Activated CD4-positive, alpha-beta memory T cell treated with anti-CD3 and anti-CD28 coated beads for 36 hours (primary cell): Measurements from ENCODE around the gene LZTS3. TPM values are rescaled to one million over a fixed set of nuclear protein-coding genes. Genes with fewer than 3 reads are reported as not detected.
A peak's percentile ranks its signal among the peaks of the same experiment; 100 is the strongest.

Experiments
- CTCF ChIA-PET: fragments of 350-600 bp; sonication (Branson Sonifier 250); formaldehyde crosslinking; loops from one replicate; lab custom pipeline; 2021; ENCODE audit warnings: antibody characterized with exemption, inconsistent platforms; lab: Charles Lee
- POLR2A ChIA-PET: fragments of 350-600 bp; sonication (Branson Sonifier 250); formaldehyde crosslinking; loops from one replicate; lab custom pipeline; 2021; ENCODE audit warnings: antibody characterized with exemption; lab: Charles Lee
- DNase-seq: peaks from one replicate; pipeline ENCODE4 v3.0.0-alpha.2; 2020
- H3K27ac Mint-ChIP-seq: one replicate; pipeline ENCODE4 v1.8.0; 2021; ENCODE audit warnings: mixed read lengths
- H3K27me3 Mint-ChIP-seq: one replicate; pipeline ENCODE4 v1.8.0; 2021; ENCODE audit warnings: mixed read lengths
- H3K36me3 Mint-ChIP-seq: one replicate; pipeline ENCODE4 v1.8.0; 2021; ENCODE audit warnings: mixed read lengths
- H3K4me1 Mint-ChIP-seq: one replicate; pipeline ENCODE4 v1.8.0; 2021; ENCODE audit warnings: low read depth, mixed read lengths
- H3K4me3 Mint-ChIP-seq: one replicate; pipeline ENCODE4 v1.8.0; 2021; ENCODE audit warnings: mild to moderate bottlenecking, mixed read lengths
- H3K9me3 Mint-ChIP-seq: one replicate; pipeline ENCODE4 v1.8.0; 2021; ENCODE audit warnings: mixed read lengths
- intact Hi-C: fragments of 100-400 bp; cut with micrococcal nuclease; formaldehyde crosslinking; loops from one replicate; pipeline ENCODE4 v1.15.1; 2023
- total RNA-seq, 2 experiments: library from RNA; stranded (reverse); gene quantifications; one replicate each; pipeline ENCODE4 v1.2.3, GENCODE V29; 2021

The LZTS3 gene
- total RNA-seq, 2 experiments from 2014 or later, result 1.4 to 1.5 TPM

- Mint-ChIP-seq H3K4me3 (peak overlapping the region; percentile 69), H3K27ac (no peak overlapping the region), H3K4me1 (peaks cover 10% of the 10 kb centered on the region), H3K27me3 (peaks cover 25% of the 10 kb centered on the region), H3K9me3 (no peaks in the 10 kb centered on the region), H3K36me3 (no peaks in the 10 kb centered on the region)
- no peak for DNase-seq
- ChIA-PET POLR2A (interaction anchor here (0.6 to 1.8 kb wide), 3 partner anchors 11 to 15 kb away, joined by 3 to 6 read pairs (median 3); no protein-coding TSS in a partner anchor), CTCF (no interaction called here)
- intact Hi-C loops, result loop anchor here (10.0 kb wide), 1 partner anchor 98 kb away; the partner anchor contains the start of gene OXT
Measured at GRCh38 chr20:3172126-3172932, 1.0 kb downstream of the LZTS3 start.

GRCh38 chr20:3171391-3172125 is 1.8 kb downstream of the LZTS3 start:
- no peak for DNase-seq

GRCh38 chr20:3168829-3169590 is 4.3 kb downstream of the LZTS3 start:
- POLR2A ChIA-PET, result no interaction called here
- Mint-ChIP-seq H3K4me3 (no peak overlapping the region), H3K9me3 (no peaks in the 10 kb centered on the region), H3K4me1 (peaks cover 10% of the 10 kb centered on the region), H3K36me3 (no peaks in the 10 kb centered on the region), H3K27ac (no peak overlapping the region), H3K27me3 (peaks cover 15% of the 10 kb centered on the region)
- intact Hi-C loops, result no loop called here
- CTCF ChIA-PET, result interaction anchor here (1.3 kb wide), 1 partner anchor 9 kb away, joined by 4 read pairs; the partner anchor contains the start of genes FASTKD5 and UBOX5
- DNase-seq, result no peak

More at GRCh38 chr20:3171391-3172125, 1.8 kb downstream of the LZTS3 start:
- Mint-ChIP-seq H3K27me3 (peaks cover 26% of the 10 kb centered on the region), H3K36me3 (no peaks in the 10 kb centered on the region), H3K27ac (no peak overlapping the region), H3K4me1 (peaks cover 10% of the 10 kb centered on the region), H3K9me3 (no peaks in the 10 kb centered on the region), H3K4me3 (no peak overlapping the region)
- ChIA-PET POLR2A (interaction anchor here (0.6 to 1.1 kb wide), 2 partner anchors 10 to 14 kb away, joined by 3 read pairs; no protein-coding TSS in a partner anchor), CTCF (no interaction called here)
- intact Hi-C loops, result loop anchor here (10.0 kb wide), 1 partner anchor 97 kb away; the partner anchor contains the start of gene OXT

GRCh38 chr20:3168079-3168828 is 5.1 kb downstream of the LZTS3 start:
- H3K9me3 Mint-ChIP-seq, result no peaks in the 10 kb centered on the region
- H3K4me1 Mint-ChIP-seq, result peaks cover 10% of the 10 kb centered on the region
- ChIA-PET POLR2A (no interaction called here), CTCF (no interaction called here)
- DNase-seq, result no peak
- intact Hi-C loops, result no loop called here
- no peak overlapping the region for H3K4me3 Mint-ChIP-seq
- H3K27me3 Mint-ChIP-seq, result peaks cover 15% of the 10 kb centered on the region
- H3K27ac Mint-ChIP-seq, result no peak overlapping the region
- no peaks in the 10 kb centered on the region for H3K36me3 Mint-ChIP-seq

GRCh38 chr20:3167738-3168078 is 5.6 kb downstream of the LZTS3 start:
- H3K36me3 Mint-ChIP-seq, result no peaks in the 10 kb centered on the region
- CTCF ChIA-PET, result interaction anchor here (0.7 kb wide), 1 partner anchor 11 kb away, joined by 3 read pairs; no protein-coding TSS in a partner anchor
- DNase-seq, result no peak
- H3K27ac Mint-ChIP-seq, result no peak overlapping the region
- H3K4me1 Mint-ChIP-seq, result peaks cover 9% of the 10 kb centered on the region
- no peak overlapping the region for H3K4me3 Mint-ChIP-seq
- POLR2A ChIA-PET, result no interaction called here
- no peaks in the 10 kb centered on the region for H3K9me3 Mint-ChIP-seq
- intact Hi-C loops, result no loop called here
- peaks cover 15% of the 10 kb centered on the region for H3K27me3 Mint-ChIP-seq

GRCh38 chr20:3166913-3167342 is 6.4 kb downstream of the LZTS3 start:
- CTCF ChIA-PET, result interaction anchor here (0.7 kb wide), 1 partner anchor 10 kb away, joined by 3 read pairs; no protein-coding TSS in a partner anchor
- POLR2A ChIA-PET, result no interaction called here

GRCh38 chr20:3166338-3166912 is 6.9 kb downstream of the LZTS3 start:
- Mint-ChIP-seq H3K27ac (no peak overlapping the region), H3K36me3 (no peaks in the 10 kb centered on the region), H3K27me3 (peaks cover 15% of the 10 kb centered on the region), H3K4me1 (peaks cover 5% of the 10 kb centered on the region), H3K9me3 (no peaks in the 10 kb centered on the region), H3K4me3 (no peak overlapping the region)
- CTCF ChIA-PET, result no interaction called here
- POLR2A ChIA-PET, result no interaction called here
- no peak for DNase-seq
- intact Hi-C loops, result no loop called here

More at GRCh38 chr20:3166913-3167342, 6.4 kb downstream of the LZTS3 start:
- no peak overlapping the region for H3K4me3 Mint-ChIP-seq
- peaks cover 5% of the 10 kb centered on the region for H3K4me1 Mint-ChIP-seq
- no peaks in the 10 kb centered on the region for H3K36me3 Mint-ChIP-seq
- peaks cover 15% of the 10 kb centered on the region for H3K27me3 Mint-ChIP-seq
- H3K9me3 Mint-ChIP-seq, result no peaks in the 10 kb centered on the region
- no peak for DNase-seq
- H3K27ac Mint-ChIP-seq, result no peak overlapping the region
- intact Hi-C loops, result no loop called here

- DNase-seq, result no peak
- intact Hi-C loops, result no loop called here
- POLR2A ChIA-PET, result no interaction called here
- peaks cover 5% of the 10 kb centered on the region for H3K4me1 Mint-ChIP-seq
- CTCF ChIA-PET, result no interaction called here
- no peak overlapping the region for H3K27ac Mint-ChIP-seq
- no peaks in the 10 kb centered on the region for H3K36me3 Mint-ChIP-seq
- H3K4me3 Mint-ChIP-seq, result no peak overlapping the region
- peaks cover 15% of the 10 kb centered on the region for H3K27me3 Mint-ChIP-seq
- H3K9me3 Mint-ChIP-seq, result no peaks in the 10 kb centered on the region
Measured at GRCh38 chr20:3165473-3166337, 7.6 kb downstream of the LZTS3 start.

GRCh38 chr20:3164763-3165410 is 8.5 kb downstream of the LZTS3 start:
- H3K9me3 Mint-ChIP-seq, result no peaks in the 10 kb centered on the region
- DNase-seq, result no peak
- no peaks in the 10 kb centered on the region for H3K36me3 Mint-ChIP-seq
- POLR2A ChIA-PET, result no interaction called here
- peaks cover 15% of the 10 kb centered on the region for H3K27me3 Mint-ChIP-seq
- CTCF ChIA-PET, result no interaction called here
- H3K27ac Mint-ChIP-seq, result no peak overlapping the region
- no peak overlapping the region for H3K4me3 Mint-ChIP-seq
- intact Hi-C loops, result no loop called here
- H3K4me1 Mint-ChIP-seq, result peaks cover 6% of the 10 kb centered on the region
